NCI-H82 treated with DMSO at 0.1 percent for 48 hours (cell line): ENCODE measurements around the gene B9D1.

Source experiments
- DNase-seq: peaks from one replicate; lab custom pipeline; 2025; ENCODE audit not compliant: unreplicated experiment; lab: John Stamatoyannopoulos, UW

Gene B9D1

DNA sequence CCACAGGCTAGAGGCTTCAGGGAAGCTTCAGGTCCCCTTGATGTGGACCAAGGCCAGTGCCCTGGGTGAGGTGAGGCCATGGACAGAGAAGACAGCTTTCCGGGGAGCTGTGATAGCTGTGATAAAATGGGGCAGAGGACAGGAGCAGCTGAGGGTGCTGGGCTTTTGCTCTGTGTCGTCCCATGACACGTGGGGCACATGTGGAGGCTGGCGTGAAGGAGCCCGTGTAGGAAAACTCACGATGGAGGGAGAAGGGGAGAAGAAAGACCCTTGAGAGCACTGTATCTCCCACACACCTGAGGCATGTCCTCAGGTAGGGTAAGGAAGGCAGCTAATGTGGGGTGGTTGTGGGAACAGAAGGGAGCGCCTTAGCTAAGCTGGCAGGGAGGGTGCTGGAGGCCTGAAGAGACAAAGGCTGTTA is 21.3 kb downstream of the B9D1 start:
- DNase-seq: no peak

DNA sequence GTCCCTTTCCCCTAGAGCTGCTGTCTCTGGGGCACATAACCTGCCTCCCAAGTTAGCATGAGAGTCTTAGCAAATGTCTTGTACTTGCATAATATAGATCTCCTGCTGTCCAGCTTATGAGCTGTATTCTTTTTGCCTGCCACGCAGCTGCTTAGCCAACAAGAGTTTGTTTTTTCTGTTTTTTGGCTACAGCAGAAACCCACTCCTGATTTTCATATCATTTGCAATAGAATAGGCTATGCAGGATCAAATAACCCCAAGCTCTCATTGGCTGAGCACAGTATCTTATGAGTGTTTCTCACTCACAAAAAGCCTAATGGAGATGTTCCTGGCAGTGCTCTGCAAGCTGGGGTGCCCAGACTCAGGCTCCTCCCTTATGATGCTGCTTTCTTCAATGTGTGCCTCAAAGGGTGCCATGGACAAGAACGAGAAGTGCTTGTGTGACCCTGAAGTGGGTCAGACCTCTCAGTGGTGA is 23.1 kb downstream of the B9D1 start:
- DNase-seq: no peak

DNA sequence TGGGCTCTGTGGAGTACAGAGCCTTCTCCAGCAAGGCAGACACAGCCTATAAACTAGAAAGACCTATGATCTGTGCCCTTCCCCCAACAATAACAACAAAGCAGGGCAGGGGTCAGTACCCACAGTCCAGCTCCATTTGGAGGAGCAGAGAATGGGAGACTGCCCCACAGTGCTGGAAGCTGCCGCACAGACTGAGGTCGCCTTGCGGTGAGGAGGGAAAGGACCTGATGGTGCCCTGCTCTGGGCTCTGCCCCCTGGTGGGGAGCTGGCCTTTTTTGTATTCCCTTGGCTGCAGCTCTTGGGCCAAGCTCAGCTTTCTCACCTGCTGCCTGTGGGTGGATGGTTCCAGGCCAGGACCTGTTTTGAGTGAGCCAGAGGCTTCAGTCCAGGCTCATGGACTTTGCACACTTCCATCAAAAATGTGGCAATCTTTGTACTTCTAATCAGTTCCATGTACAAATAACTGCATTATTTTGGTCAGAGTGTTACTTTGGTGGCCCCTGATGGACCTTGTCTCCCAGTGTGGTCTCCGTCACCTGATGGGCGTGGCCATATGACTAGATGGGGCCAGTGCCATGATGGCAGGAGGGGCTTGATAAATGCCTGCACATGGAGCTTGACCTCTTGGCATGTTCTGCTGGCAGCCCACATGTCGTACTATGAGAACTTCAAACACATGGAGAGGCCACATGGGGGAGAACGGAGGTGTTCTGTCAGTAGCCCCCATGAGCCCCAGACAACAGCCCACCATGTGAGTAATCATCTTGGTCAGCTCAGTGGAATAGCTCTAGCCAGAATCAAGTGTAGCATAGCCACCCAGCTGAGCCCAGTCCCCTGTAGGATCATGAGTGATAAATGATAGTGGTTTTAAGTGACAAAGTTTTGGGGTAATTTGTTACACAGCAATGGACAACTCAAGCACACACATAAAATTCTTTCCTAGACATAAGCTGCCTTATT is 24.2 kb downstream of the B9D1 start:
- DNase-seq: no peak

DNA sequence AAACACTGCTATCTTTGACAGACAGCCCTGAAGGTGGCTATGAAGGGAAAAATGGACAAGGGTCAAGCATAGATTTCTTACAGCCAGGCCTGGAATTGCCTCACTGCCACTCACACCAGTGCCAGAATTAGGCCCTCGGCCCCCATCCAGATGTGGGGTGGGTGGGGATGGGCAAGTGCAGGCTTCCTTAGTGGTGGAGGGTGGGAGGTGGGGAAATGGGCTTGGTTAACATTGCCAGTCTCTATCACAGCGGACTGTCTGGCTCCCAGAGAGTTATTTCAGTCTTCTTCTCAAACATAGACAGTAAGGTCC is 24.9 kb downstream of the B9D1 start:
- DNase-seq: no peak

DNA sequence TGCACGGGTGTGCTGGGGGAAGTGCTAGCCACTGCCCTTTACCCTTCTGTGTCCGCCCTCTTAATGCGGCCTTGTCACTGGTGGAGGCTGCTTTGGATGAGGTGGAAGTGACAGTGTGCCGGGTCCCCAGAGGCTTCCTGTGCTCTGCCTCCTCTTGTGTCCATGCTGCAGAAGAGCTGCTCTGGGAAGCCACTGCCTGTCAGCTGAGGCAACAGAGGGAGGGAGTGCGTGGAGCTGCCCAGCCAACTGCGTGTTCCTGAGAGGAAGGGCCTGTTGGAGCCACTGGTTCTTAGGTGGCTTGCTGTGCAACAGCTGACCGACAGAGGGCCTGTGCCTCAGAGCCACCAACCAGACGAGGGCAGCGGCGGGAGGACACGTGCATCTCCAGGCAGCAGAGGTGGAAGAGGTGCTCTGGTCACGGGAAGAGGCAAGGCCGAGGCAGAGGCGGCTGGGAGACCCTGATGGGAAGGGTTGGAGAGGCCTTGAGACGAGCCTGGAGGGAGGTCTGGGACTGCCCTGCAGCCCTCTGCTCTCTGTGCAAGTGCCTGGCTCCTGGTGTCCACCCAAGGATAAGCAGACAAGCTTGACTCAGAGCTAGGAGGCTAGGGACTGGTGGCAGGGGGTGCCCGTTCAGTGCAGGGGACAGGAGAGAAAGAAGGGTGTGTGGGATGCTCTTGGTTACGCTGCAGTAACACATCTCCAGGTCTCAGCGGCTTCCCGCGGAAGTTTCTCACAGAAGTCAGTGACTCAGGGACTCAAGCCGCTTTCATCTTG is 25.4 kb downstream of the B9D1 start:
- no peak for DNase-seq

DNA sequence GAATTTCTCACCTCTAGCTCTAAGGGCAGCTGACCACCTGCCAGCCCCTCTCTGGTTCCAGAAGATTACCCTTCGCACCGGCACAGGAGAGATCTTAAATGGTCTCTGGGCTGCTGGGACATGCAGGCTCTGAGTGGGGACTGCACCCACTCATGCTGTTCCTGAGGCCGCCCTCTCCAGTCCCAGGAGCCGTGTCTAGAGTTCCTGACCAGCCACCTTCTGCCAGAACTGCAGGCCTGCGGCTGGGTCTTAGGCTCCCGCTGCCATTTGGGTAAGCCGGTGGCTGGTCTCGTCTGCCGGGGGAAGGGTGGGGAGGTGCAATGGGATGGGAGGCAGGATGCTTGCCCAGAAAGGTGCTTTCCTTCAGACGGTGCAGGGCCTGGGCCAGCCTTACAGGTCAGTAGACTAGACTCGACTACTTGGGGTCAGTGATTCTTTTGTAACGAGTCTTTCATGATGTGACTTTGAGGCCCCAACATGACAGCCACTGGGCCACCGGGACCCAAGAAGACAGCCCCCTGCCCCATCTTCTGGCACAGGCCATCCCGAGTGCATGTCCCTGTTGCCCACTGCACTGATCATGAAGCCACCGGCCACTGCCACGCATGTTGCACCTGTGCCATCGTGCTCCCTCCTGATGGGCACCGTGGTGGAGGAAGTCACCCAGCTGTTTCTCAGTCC is 26.4 kb downstream of the B9D1 start:
- DNase-seq: no peak

DNA sequence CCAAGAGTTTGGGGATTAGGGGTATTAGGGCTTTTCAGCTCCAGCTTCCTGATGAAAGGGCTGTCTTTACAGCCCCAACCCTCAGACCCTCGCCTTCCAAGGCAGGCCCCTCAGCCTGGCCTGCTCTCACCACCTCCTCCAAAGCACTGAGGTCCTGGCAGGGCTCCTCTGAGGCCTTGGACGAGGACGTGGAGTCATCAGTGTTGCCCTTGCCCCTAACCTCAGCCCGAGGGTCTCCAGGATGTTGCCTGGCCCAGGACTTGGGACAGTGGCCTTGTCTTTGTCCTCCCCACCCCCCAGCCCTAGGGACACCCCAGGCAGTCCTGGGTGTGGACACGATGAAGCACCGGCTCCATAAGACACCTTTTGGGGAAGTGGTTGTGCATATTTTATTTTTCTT is 28.2 kb downstream of the B9D1 start:
- no peak for DNase-seq

DNA sequence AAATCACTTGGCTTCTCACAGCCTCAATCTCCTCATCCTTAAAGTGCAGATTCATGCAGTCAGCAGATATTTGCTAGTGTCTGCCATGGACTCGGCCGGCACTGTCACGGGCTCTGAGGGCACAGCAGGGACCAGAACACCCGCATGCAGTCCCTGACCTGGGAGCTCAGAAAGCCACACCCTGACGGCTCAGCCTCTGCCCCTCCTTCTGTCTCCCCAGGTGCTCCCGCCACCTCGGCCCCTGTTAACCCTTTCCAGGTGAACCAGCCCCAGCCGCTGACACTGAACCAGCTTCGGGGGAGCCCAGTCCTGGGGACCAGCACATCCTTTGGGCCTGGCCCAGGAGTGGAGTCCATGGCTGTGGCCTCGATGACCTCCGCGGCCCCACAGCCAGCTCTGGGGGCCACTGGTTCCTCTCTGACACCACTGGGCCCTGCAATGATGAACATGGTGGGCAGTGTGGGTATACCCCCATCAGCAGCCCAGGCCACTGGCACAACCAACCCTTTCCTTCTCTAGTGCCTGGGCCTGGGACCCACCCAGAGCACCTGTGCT is 28.7 kb downstream of the B9D1 start:
- DNase-seq: no peak

DNA sequence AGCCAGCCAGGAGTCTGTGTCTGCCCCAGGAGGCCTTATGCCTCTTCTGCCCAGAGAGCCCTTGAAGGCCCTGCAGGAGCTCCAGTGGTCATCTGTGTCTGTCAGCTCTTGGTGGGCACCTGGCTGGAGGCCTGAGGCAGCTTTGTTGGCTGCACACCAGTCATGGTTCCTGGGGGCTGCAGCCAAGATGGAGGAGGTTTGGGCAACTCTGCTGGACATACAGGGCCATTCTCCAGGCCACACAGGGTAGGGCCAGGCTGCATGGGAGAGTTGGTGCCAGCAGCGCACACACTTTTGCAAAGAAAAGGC is 29.4 kb downstream of the B9D1 start:
- DNase-seq: no peak

DNA sequence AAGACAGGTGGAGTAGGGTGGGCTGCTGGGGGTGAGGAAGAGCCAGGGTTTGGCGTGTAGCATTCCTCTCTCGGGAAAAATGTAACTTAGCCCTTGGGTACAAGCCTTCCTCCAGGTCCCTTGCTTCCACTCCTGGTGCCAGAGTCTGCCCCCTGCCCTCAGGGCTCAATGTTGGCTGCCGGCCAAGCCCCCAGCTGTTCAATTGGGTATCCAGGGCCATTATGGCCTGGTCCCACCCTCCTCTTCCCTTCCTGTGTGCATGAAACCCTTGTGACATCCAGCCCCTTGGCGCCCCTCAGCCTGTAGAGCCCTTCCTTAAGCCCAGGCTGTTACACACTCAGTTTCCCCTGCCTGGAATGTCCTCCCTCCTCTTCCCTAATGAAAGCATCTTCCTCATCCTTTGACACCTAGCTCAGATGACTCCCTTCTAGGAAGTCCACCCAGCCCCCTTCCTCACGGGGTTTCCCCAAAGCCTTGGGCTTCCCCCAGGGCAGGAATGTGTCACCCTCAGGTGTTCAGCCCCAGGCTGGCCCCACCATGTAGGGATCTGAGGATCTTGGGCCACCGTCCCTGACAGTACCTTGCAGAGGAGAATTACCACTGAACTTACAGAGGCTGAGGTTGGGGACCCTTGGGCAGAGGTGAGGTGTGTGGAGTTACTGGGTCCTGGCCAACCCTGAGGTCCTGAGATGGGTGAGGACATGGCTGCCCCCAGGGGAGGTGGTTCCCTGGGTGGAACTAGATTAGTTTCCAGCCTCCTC is 30.0 kb downstream of the B9D1 start:
- DNase-seq: no peak

DNA sequence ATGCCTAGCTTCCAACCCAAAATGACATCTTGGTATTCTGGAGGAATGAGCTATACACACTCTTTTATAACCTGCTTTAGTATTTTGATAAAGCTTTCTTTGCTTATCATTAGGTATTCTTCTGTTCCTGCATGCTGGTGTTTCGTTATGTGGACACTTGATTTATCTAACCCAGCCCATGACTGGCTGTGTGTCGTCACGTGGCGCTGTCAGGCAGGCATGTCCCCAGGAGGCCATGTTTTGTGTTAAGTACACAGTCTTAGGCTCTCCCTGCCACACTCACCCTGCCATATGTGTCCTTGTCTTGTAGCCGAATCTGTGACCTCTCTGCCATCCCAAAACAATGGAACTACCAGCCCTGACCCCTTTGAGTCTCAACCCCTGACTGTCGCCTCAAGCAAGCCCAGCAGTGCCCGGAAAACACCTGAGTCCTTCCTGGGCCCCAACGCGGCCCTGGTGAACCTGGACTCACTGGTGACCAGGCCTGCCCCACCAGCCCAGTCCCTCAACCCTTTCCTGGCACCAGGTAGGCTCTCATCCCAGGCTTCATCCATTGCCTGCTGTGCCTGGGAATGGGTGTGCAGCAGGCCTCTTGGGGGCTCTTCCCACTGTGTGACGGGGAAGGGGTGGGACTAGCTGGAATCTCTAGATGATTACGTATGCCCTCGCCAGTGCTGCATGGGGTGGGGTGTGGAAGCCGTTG is 30.8 kb downstream of the B9D1 start:
- DNase-seq: no peak

DNA sequence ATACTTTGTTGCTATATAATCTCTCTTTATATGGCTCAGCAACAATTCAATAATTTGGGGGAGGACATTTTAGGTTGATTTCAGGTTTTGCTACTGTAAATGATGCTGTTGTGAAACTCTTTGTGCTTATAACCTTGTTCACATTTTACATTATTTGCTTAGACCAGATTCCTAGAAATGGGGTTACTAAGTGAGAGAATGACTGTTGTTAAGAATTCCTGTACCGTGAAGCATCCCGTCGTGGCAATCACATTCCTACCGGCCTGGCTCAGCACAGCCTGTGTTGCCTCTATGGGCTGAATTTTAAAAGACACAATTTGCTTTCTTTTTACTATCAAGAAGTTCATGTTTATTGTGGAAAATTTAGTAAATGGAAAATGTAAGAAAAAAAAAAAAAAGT is 31.4 kb downstream of the B9D1 start:
- DNase-seq: no peak

DNA sequence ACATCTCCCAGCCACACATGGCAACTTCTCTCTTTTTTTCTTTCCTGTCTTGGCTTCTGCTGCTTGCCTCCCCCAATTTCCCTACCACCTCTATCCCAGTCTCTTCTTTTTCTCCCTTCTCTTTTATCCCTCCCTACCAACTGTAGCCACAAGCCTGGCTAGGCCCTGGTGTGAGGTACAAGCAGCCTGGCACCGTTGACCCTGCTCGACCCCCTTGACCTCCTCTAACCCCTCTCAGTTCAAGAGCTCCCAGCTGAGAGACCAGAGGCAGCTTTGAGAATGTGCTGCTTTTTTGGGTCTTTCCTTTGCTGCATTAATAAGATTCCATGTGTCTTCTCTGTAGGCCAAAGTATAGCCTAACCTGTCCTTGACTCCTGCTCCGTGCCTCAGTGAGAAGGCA is 32.3 kb downstream of the B9D1 start:
- no peak for DNase-seq

DNA sequence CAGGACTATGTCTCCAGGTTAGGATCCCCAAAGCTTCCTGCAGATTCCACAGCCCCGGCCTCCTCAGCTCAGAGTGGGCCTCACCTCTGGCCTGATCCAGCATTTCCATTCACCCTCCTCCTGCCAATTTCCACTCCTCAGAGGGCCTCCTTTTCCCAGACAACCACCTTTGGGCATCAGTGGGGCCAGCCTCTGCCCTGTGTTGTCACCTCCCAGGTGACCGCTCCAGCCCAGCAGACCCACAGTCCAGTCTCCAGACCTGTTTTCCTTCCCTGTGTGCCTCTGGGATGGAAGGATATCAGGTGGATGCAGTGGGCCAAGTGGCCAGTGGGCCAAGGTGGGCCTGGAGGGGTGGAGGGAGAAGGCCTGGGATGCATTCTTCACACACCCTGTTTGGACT is 32.7 kb downstream of the B9D1 start:
- DNase-seq: no peak

DNA sequence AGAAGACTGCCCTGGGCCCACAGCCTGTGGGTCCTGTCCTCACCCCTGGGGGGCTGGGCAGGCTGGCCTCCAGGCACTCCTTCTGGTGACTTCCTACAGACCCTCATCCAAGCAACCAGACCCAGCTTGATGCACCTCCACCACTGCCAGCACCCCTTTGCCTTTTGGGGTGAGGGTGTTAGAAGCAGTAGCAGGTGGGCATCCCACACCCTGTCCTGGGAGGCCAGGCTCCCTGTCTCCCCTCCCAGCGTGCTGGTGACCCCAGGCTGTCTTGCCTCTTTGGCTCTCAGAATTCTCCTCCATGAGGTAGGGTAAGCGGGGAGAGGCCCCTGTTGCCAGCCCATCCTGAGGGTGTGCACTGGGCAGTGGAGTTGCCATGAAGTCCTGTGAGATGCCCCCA is 33.4 kb downstream of the B9D1 start:
- DNase-seq: no peak

DNA sequence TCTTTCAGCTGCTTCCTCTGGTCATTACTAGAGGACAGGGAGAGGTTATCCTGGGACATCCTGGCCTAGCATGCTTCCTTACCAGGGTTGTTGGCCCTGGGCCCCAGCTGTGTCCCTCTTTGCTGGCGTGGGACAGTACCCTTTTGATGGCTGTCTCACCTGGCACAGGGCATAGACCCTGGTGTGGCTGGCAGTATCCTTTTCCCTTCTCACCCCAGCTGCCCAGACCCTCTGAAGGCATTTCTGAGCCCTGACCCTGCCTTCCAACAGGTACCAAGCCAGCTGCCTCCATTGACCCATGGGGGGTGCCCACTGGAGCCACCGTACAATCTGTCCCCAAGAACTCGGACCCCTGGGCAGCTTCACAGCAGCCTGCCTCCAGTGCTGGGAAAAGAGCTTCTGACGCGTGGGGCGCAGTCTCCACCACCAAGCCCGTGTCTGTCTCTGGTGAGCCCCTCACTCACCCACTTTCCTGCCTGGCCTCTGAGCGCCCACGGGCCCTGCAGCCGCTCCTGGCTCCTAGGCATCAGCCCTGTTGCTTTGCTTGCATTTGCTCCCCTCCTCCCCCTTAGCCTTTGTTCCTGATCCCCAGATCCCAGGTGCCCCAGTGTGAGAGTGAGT is 34.0 kb downstream of the B9D1 start:
- no peak for DNase-seq

DNA sequence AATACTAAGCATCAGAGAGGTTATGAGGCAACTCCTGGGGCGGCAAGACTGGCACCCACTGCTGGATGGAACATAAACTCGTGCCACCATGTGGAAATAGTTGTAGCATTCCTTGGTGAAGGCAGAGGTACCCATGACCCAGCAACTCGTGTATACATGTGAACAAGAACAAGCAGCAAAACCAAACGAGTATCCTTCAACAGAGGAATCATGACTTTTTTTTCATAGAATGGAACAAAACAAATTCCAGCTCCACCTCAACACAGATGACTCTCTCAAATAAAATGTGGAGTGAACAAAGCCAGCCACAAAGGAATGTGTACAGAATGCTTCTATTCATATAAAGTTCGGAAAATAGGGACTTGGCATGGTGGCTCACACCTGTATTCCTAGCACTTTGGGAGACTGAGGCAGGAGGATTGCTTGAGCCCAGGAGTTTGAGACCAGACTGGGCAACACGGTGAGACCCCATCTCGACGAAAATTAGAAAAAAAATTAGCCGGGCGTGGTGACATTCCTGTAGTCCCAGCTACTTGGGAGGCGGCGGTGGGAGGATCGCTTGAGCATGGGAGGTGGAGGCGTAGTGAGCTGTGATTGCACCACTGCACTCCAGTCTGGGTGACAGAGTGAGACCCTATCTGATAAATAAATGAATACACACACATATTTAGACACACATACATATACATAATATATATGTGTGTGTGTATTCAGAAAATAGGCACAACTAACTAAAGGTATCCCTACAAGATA is 35.3 kb downstream of the B9D1 start:
- DNase-seq: no peak

DNA sequence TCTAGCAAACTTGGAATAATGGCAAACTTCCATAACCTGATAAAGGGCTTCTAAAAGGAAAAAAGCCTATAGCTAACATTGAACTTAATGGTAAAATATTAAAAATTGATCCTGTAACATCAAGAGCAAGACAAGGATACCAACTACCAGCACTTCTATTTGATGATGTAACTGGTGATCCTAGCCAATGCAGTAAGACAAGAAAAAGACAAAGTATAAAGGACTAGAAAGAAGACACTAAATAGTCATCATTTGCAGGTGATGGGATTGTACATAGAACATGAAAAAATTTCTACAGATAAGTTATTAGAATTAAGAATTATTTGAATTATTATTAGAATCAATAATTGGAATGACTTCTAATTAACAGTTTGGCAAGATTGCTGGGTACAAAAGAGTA is 37.0 kb downstream of the B9D1 start:
- no peak for DNase-seq

DNA sequence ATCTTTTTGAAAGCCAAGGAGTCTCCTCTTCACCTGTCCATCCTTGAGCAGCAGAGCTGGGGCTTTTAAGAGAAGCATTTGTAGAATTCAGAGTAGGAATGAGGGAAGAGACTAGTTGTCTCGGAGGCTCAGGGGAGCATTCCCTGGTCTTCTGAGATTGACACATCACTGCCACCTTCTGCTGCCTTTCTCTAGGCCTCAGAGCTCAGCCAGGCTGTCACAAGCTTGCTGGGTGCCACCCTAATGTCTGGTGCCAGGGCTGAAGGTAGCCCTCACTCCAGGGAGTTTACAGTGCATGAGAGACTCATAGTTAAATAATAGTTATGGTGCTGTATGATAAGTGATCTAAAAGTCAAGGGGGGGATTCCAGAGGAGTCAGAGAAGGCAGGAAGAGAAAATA is 39.7 kb downstream of the B9D1 start:
- DNase-seq: no peak
